ENCODE results near the gene SRPRA.

The SRPRA gene

GRCh38 chr11:126282736-126283591 lies 14.3 kb upstream of the SRPRA start, which contains the start of gene TIRAP:
Gene TIRAP (plus strand): TSS chr11:126283093. CDS start chr11:126290895, 7,802 bp downstream.
- no peaks in the 10 kb centered on the region for H3K27me3 ChIP-seq (ENCODE audit: insufficient read depth, low read length, poor library complexity, severe bottlenecking)
- H3K4me3 ChIP-seq (ENCODE audit: low read length, poor library complexity, severe bottlenecking), result peak within 1 kb of the TSS; percentile 84
- no peaks in the 10 kb centered on the region for H3F3A ChIP-seq (ENCODE audit: low read depth)
- H4K20me1 ChIP-seq (ENCODE audit: insufficient read depth, low read length, poor library complexity, severe bottlenecking), result no peaks in the 10 kb centered on the region
- peak within 1 kb of the TSS; percentile 94 for H3K4me2 ChIP-seq (ENCODE audit: low read depth, low read length, poor library complexity, severe bottlenecking)
- H3K9me3 ChIP-seq (ENCODE audit: insufficient read depth, low read depth, low read length), result no peaks in the 10 kb centered on the region
- H3K9ac ChIP-seq (ENCODE audit: low read depth, low read length, poor library complexity, severe bottlenecking), result peak within 1 kb of the TSS; percentile 66
- H3K79me2 ChIP-seq (ENCODE audit: insufficient read depth, low read length), result peaks cover 10% of the 10 kb centered on the region; the same call in 1 of the 2 replicates
- peak within 1 kb of the TSS; percentile 93 for H2AFZ ChIP-seq (ENCODE audit: low read length)
- no peaks in the 10 kb centered on the region for H3K9me2 ChIP-seq (replicated peaks; ENCODE audit: low read depth, low read length)
- peaks cover 11% of the 10 kb centered on the region for H3K4me1 ChIP-seq (ENCODE audit: insufficient read depth, low read length, poor library complexity, severe bottlenecking)
- no peaks in the 10 kb centered on the region for H3K36me3 ChIP-seq (ENCODE audit: insufficient read depth, low read length)
- TF ChIP-seq, protein P1, sequence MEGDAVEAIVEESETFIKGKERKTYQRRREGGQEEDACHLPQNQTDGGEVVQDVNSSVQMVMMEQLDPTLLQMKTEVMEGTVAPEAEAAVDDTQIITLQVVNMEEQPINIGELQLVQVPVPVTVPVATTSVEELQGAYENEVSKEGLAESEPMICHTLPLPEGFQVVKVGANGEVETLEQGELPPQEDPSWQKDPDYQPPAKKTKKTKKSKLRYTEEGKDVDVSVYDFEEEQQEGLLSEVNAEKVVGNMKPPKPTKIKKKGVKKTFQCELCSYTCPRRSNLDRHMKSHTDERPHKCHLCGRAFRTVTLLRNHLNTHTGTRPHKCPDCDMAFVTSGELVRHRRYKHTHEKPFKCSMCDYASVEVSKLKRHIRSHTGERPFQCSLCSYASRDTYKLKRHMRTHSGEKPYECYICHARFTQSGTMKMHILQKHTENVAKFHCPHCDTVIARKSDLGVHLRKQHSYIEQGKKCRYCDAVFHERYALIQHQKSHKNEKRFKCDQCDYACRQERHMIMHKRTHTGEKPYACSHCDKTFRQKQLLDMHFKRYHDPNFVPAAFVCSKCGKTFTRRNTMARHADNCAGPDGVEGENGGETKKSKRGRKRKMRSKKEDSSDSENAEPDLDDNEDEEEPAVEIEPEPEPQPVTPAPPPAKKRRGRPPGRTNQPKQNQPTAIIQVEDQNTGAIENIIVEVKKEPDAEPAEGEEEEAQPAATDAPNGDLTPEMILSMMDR (conservative IDR thresholded peaks at IDR 0.05; ENCODE audit: low read length), result no peak
- TF ChIP-seq EZH2phosphoT487 (IDR thresholded peaks at IDR 0.05; ENCODE audit: borderline replicate concordance), result no peak

GRCh38 chr11:126282361-126282735 lies 13.7 kb upstream of the SRPRA start:
- H3K4me1 ChIP-seq (ENCODE audit: insufficient read depth, low read length, poor library complexity, severe bottlenecking), result peaks cover 11% of the 10 kb centered on the region
- TF ChIP-seq, protein P1 (conservative IDR thresholded peaks at IDR 0.05; ENCODE audit: low read length), result no peak
- no peak for TF ChIP-seq EZH2phosphoT487 (IDR thresholded peaks at IDR 0.05; ENCODE audit: borderline replicate concordance)
- no peaks in the 10 kb centered on the region for H3K9me3 ChIP-seq (ENCODE audit: insufficient read depth, low read depth, low read length)
- H4K20me1 ChIP-seq (ENCODE audit: insufficient read depth, low read length, poor library complexity, severe bottlenecking), result no peaks in the 10 kb centered on the region
- H3K9ac ChIP-seq (ENCODE audit: low read depth, low read length, poor library complexity, severe bottlenecking), result peak overlapping the region; percentile 66
- H2AFZ ChIP-seq (ENCODE audit: low read length), result peak overlapping the region; percentile 93
- H3K79me2 ChIP-seq (ENCODE audit: insufficient read depth, low read length), result peaks cover 10% of the 10 kb centered on the region; the same call in 1 of the 2 replicates
- 0 out of 2 replicates have a peak, but pooled peaks cover 2% of the 10 kb centered on the region for H3K36me3 ChIP-seq (ENCODE audit: insufficient read depth, low read length)
- peak overlapping the region; percentile 94 for H3K4me2 ChIP-seq (ENCODE audit: low read depth, low read length, poor library complexity, severe bottlenecking)
- H3K9me2 ChIP-seq (replicated peaks; ENCODE audit: low read depth, low read length), result no peaks in the 10 kb centered on the region
- no peaks in the 10 kb centered on the region for H3K27me3 ChIP-seq (ENCODE audit: insufficient read depth, low read length, poor library complexity, severe bottlenecking)
- H3K4me3 ChIP-seq (ENCODE audit: low read length, poor library complexity, severe bottlenecking), result peak overlapping the region; percentile 84
- no peaks in the 10 kb centered on the region for H3F3A ChIP-seq (ENCODE audit: low read depth)

- Histone ChIP-seq H2AFZ (ENCODE audit: low read length) (no peak overlapping the region), H3F3A (ENCODE audit: low read depth) (no peaks in the 10 kb centered on the region), H3K4me3 (ENCODE audit: low read length, poor library complexity, severe bottlenecking) (no peak overlapping the region), H3K4me2 (ENCODE audit: low read depth, low read length, poor library complexity, severe bottlenecking) (no peak overlapping the region), H3K27me3 (ENCODE audit: insufficient read depth, low read length, poor library complexity, severe bottlenecking) (no peaks in the 10 kb centered on the region), H3K9me2 (replicated peaks; ENCODE audit: low read depth, low read length) (no peaks in the 10 kb centered on the region), H3K9me3 (ENCODE audit: insufficient read depth, low read depth, low read length) (no peaks in the 10 kb centered on the region), H3K36me3 (ENCODE audit: insufficient read depth, low read length) (peaks cover 8% of the 10 kb centered on the region; the same call in 1 of the 2 replicates), H3K4me1 (ENCODE audit: insufficient read depth, low read length, poor library complexity, severe bottlenecking) (peaks cover 11% of the 10 kb centered on the region), H3K79me2 (ENCODE audit: insufficient read depth, low read length) (peaks cover 10% of the 10 kb centered on the region; the same call in 1 of the 2 replicates), H3K9ac (ENCODE audit: low read depth, low read length, poor library complexity, severe bottlenecking) (no peak overlapping the region), H4K20me1 (ENCODE audit: insufficient read depth, low read length, poor library complexity, severe bottlenecking) (no peaks in the 10 kb centered on the region)
- TF ChIP-seq, protein P1 (conservative IDR thresholded peaks at IDR 0.05; ENCODE audit: low read length), result no peak
- no peak for TF ChIP-seq EZH2phosphoT487 (IDR thresholded peaks at IDR 0.05; ENCODE audit: borderline replicate concordance)
Measured at GRCh38 chr11:126281666-126282175, 13.0 kb upstream of the SRPRA start.

Data from Loucy (cell line).